Measurements from ENCODE around the gene DTNBP1. TPM values are rescaled to one million over a fixed set of nuclear protein-coding genes. Genes with fewer than 3 reads are reported as not detected.
"Not testable (repeated sequence)": the region's sequence is repeated elsewhere in the genome, so short reads cannot be mapped to it uniquely, and the experiment has no call there.

DTNBP1 gene
- total RNA-seq, 3 donors from 2014 or later = 14.6 to 22.0 (median 19.5) TPM

DNA sequence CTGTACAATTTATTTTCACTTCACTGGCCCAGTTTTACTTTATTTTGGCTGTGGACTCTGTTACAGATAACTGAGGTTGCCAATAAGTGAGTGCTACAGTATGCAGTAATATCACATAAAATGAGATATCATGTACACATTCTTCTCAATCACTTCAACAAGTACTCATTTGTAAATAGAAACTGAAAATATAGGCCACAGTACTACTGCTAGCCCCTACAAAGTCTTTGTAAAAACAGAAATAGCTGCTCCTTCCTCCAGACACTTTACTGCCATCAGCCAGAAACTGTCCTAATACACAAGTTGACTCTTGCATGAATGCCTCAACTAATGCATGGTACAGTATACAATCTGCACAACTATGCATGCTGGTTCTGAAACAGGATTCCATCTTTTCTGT, 9.2 kb downstream of the DTNBP1 start:
- Histone ChIP-seq H3K36me3 (peaks cover 5% of the 10 kb centered on the region), H3K9me3 (no peaks in the 10 kb centered on the region), H3K4me1 (no peaks in the 10 kb centered on the region), H3K27ac (no peak overlapping the region), H3K4me3 (no peak overlapping the region), H3K27me3 (no peaks in the 10 kb centered on the region)
- DNase-seq (ENCODE audit: low spot score in 2 of 2) = no peak
- intact Hi-C loops (cut with DNase I; ENCODE audit: low total_unique reads) = no loop called here
- TF ChIP-seq POLR2A (IDR thresholded peaks at IDR 0.05) = no peak
- TF ChIP-seq, protein P1, sequence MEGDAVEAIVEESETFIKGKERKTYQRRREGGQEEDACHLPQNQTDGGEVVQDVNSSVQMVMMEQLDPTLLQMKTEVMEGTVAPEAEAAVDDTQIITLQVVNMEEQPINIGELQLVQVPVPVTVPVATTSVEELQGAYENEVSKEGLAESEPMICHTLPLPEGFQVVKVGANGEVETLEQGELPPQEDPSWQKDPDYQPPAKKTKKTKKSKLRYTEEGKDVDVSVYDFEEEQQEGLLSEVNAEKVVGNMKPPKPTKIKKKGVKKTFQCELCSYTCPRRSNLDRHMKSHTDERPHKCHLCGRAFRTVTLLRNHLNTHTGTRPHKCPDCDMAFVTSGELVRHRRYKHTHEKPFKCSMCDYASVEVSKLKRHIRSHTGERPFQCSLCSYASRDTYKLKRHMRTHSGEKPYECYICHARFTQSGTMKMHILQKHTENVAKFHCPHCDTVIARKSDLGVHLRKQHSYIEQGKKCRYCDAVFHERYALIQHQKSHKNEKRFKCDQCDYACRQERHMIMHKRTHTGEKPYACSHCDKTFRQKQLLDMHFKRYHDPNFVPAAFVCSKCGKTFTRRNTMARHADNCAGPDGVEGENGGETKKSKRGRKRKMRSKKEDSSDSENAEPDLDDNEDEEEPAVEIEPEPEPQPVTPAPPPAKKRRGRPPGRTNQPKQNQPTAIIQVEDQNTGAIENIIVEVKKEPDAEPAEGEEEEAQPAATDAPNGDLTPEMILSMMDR (IDR thresholded peaks at IDR 0.05) = no peak
- TF ChIP-seq POLR2AphosphoS5 (IDR thresholded peaks at IDR 0.05) = no peak

DNA sequence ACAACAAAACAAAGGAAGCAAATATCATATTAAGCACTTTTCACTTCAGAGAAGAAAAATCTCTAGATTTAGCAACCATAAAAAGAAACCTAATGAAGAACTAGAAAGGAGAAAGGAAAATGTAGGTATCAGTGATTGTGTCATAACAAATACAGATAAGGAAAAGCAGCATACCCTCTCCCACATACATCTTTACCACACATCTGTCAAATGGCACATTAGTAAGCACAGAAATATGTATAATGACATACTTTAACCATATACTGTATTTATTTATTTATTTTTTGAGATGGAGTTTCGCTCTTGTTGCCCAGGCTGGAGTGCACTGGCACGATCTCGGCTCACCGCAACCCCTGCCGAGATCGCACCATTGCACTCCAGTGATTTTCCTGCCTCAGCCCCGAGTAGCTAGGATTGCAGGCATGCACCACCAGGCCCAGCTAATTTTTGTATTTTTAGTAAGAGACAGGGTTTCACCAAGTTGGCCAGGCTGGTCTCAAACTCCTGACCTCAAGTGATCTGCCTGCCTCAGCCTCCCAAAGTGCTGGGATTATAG, 12.7 kb downstream of the DTNBP1 start:
- H3K36me3 ChIP-seq; H3K9me3 ChIP-seq; DNase-seq (ENCODE audit: low spot score in 2 of 2); H3K27ac ChIP-seq; intact Hi-C loops (cut with DNase I; ENCODE audit: low total_unique reads); H3K27me3 ChIP-seq; H3K4me1 ChIP-seq; H3K4me3 ChIP-seq: not testable (repeated sequence)

DNA sequence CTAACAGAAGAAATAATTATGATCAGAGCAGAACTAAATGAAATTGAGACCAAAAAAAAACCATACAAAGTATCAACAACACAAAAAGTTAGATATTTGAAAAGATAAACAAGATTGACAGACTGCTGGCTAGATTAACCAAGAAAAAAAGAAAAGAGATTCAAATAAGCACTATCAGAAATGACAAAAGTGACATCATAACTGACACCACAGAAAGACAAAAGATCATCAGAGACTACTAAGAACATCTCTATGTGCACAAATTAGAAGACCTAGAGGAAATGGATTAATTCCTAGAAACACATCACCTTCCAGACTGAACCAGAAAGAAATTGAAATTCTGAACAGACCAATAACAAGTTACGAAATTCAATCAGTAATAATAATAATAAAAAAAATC, 17.9 kb downstream of the DTNBP1 start:
- intact Hi-C loops (cut with DNase I; ENCODE audit: low total_unique reads) = no loop called here
- no peaks in the 10 kb centered on the region for H3K4me1 ChIP-seq
- no peaks in the 10 kb centered on the region for H3K36me3 ChIP-seq
- no peak for DNase-seq (ENCODE audit: low spot score in 2 of 2)
- H3K9me3 ChIP-seq = peaks cover 8 to 22% of the 10 kb centered on the region in 2 donors
- H3K27me3 ChIP-seq = no peaks in the 10 kb centered on the region
- H3K4me3 ChIP-seq = no peak overlapping the region
- H3K27ac ChIP-seq = no peak overlapping the region
- TF ChIP-seq POLR2A (IDR thresholded peaks at IDR 0.05) (no peak), POLR2AphosphoS5 (IDR thresholded peaks at IDR 0.05) (no peak)
- TF ChIP-seq, protein P1 (IDR thresholded peaks at IDR 0.05) = no peak

DNA sequence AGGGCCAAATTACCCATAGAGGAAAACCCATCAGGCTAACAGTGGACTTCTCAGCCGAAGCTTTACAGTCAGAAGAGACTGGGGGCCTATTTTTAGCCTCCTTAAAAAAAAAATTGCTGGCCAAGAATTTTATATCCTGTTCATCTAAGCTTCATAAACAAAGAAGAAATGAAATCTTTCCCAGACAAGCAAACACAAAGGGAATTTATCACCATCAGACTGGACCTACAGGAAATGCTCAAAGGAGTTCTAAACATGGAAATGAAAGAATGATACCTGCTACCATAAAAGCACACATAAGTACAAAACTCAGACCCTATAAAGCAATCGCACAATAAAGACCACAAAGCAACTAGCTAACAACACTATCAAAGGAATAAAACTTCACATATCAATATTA, 19.3 kb downstream of the DTNBP1 start:
- DNase-seq (ENCODE audit: low spot score in 2 of 2) = no peak
- no peak overlapping the region for H3K4me3 ChIP-seq
- no peak overlapping the region for H3K27ac ChIP-seq
- peaks cover 8 to 22% of the 10 kb centered on the region in 2 donors for H3K9me3 ChIP-seq
- intact Hi-C loops (cut with DNase I; ENCODE audit: low total_unique reads) = no loop called here
- no peaks in the 10 kb centered on the region for H3K27me3 ChIP-seq
- no peaks in the 10 kb centered on the region for H3K36me3 ChIP-seq
- no peak for TF ChIP-seq POLR2AphosphoS5 (IDR thresholded peaks at IDR 0.05)
- TF ChIP-seq POLR2A (IDR thresholded peaks at IDR 0.05) = no peak
- TF ChIP-seq, protein P1 (IDR thresholded peaks at IDR 0.05) = no peak
- no peaks in the 10 kb centered on the region for H3K4me1 ChIP-seq

DNA sequence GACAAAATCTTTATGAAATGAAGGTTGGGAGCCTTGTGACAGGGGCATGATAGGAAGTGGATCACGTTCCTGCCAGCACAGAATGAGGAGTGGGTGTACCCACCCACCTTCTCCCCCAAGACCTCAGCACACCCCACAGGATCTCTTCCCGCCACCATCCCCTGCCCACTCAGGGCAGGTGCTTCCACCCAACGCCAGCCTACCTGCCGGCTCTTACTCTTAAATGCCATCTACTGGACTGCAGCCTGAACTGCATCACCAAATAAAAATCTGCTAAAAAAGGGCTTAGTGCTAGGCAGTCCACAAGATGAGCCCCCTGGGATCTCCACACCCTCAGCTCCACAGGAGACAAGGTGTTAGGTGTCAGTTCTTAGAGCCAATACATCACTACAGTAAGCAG, 20.6 kb downstream of the DTNBP1 start:
- Histone ChIP-seq H3K4me3 (no peak overlapping the region), H3K27ac (no peak overlapping the region), H3K27me3 (no peaks in the 10 kb centered on the region), H3K36me3 (no peaks in the 10 kb centered on the region), H3K4me1 (no peaks in the 10 kb centered on the region), H3K9me3 (peaks cover 8 to 15% of the 10 kb centered on the region in 2 donors)
- TF ChIP-seq POLR2AphosphoS5 (IDR thresholded peaks at IDR 0.05) (no peak), POLR2A (IDR thresholded peaks at IDR 0.05) (no peak)
- TF ChIP-seq, protein P1 (IDR thresholded peaks at IDR 0.05) = no peak
- no peak for DNase-seq (ENCODE audit: low spot score in 2 of 2)
- intact Hi-C loops (cut with DNase I; ENCODE audit: low total_unique reads) = no loop called here

DNA sequence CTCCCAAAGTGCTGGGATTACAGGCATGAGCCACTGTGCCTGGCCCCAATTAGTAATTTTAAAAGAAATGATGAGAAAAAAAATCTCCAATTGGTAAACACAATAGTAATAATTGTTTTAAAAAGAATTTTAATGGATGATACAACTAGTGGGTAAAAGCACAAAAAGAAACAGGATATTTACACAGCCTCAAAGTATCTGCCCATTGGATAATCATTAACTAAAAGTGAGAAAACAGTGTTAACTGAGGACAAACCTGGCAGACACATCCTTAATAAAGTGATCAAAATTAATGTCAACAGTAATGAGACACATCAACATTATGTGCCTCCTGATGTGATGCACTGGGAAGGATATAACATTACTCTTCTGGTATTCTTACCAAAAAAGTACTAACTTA, 24.5 kb downstream of the DTNBP1 start:
- intact Hi-C loops (cut with DNase I; ENCODE audit: low total_unique reads) = loop anchor here (10.0 kb wide), 1 partner anchor 1414 kb away; no protein-coding TSS in a partner anchor
- TF ChIP-seq, protein P1 (IDR thresholded peaks at IDR 0.05) = no peak
- no peak for TF ChIP-seq POLR2A (IDR thresholded peaks at IDR 0.05)
- no peak for TF ChIP-seq POLR2AphosphoS5 (IDR thresholded peaks at IDR 0.05)
- H3K27me3 ChIP-seq = no peaks in the 10 kb centered on the region
- H3K36me3 ChIP-seq = no peaks in the 10 kb centered on the region
- no peak overlapping the region for H3K27ac ChIP-seq
- H3K9me3 ChIP-seq = peaks cover 3 to 8% of the 10 kb centered on the region in 2 donors
- no peak overlapping the region for H3K4me3 ChIP-seq
- DNase-seq (ENCODE audit: low spot score in 2 of 2) = no peak
- H3K4me1 ChIP-seq = no peaks in the 10 kb centered on the region

All from breast epithelium (tissue), 4 donors.